ENCODE measurements around the gene SYNDIG1.

The SYNDIG1 gene

GRCh38 chr20:24529369-24529719, 59.9 kb downstream of the SYNDIG1 start:
- DNase-seq: no peak

DNA sequence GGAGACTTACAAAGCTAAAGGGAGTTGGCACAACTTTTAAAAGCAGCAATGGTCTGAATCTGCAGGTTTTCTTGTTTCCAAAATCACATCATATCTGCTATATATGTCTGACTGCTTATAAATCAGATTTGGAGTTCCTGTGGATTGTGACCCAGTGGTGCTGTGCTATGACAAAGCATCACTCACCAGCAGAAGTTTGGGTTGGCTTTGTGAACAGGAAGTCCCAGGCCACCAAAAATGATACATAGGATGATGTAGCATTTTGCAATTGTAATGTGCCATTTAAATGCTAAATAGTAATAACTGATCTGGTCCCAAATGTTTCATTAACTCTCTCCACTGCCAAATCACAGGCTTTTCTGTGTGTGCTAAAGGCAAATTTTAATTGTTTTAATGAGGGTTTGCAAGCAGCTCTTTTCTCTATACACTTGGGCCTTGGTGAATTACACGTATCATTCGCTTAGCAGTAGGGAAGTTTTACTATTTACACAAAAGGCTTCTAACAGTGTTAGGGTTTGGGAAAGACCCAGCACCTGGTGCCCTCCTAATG, 60.8 kb downstream of the SYNDIG1 start:
- no peak for DNase-seq

DNA sequence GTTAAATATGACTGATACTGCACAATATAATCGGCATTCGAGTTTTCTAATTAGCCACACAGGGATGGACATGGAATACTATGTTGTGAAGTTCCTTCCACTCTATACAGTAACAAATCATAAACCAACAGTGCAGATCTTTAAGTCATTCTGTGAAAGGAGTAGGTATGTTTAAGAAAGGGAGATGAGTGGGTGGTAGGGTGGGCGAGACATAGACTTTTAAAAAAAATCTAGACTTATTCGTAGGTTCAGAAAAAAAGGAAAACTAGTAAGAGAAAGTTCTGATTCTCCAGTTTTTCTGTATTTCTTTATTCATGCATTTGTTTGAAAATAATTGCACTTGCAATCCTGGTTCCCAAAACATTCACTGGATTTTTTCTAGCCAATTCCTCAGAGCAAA, 61.8 kb downstream of the SYNDIG1 start:
- no peak for DNase-seq

- DNase-seq: no peak
Observed at GRCh38 chr20:24531631-24532419, 62.4 kb downstream of the SYNDIG1 start.

- no peak for DNase-seq
Observed at GRCh38 chr20:24533449-24533848, 64.0 kb downstream of the SYNDIG1 start.

DNA sequence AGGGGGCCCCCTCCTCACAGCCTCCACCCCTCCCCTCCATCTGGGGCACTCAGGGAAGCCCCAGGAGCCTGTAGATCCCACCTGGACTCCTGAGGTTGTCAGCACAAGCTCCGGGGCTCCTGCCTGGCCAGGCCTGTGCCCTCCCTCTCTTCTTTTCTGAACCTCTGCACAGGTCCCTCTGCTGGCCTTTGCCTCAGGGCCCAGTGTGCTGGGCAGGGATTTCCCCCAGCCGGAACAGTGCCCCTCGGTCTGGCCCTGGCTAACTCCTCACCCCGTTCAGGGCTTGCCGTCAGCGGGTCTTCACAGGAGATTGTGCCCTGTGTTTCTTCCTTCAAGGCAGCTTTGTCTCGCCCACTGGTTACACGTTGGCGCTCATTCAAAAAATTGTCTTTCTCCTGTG, 64.9 kb downstream of the SYNDIG1 start:
- DNase-seq: no peak

GRCh38 chr20:24535941-24536730, 66.7 kb downstream of the SYNDIG1 start:
- DNase-seq: no peak

GRCh38 chr20:24537210-24537609, 67.8 kb downstream of the SYNDIG1 start:
- DNase-seq: no peak

DNA sequence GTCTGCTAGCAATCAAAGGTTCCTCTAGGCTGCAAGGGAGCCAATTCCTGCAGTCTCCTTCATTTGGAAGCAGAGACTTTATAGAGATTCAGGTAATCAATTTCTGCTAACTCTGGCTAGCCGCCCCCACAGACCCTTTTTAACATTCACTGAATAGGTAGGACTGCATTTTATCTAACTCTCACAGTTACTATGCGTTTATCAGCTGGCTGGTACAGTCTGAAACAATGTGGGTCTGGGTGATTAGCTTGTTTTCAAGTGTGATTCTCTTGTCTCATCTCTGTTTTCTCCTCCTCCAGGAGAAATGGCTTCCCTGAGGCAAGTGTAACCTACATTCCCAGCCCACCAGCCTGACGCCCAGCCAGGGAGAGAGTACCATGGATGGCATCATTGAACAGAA, 73.3 kb downstream of the SYNDIG1 start:
- no peak for DNase-seq

DNA sequence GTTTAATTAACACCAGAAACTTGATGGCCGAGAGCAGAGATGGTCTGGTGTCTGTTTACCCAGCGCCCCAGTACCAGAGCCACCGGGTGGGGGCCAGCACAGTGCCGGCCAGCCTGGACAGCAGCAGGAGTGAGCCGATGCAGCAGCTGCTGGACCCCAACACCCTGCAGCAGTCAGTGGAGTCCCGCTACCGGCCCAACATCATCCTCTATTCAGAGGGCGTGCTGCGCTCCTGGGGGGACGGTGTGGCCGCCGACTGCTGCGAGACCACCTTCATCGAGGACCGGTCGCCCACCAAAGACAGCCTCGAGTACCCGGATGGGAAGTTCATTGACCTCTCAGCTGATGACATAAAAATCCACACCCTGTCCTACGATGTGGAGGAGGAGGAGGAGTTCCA, 73.7 kb downstream of the SYNDIG1 start:
- no peak for DNase-seq

GRCh38 chr20:24543741-24544140, 74.3 kb downstream of the SYNDIG1 start:
- DNase-seq: no peak

- no peak for DNase-seq
Observed at GRCh38 chr20:24544371-24544770, 74.9 kb downstream of the SYNDIG1 start.

- no peak for DNase-seq
Observed at GRCh38 chr20:24545168-24545567, 75.7 kb downstream of the SYNDIG1 start.

- DNase-seq: no peak
Observed at GRCh38 chr20:24546232-24546892, 76.9 kb downstream of the SYNDIG1 start.

DNA sequence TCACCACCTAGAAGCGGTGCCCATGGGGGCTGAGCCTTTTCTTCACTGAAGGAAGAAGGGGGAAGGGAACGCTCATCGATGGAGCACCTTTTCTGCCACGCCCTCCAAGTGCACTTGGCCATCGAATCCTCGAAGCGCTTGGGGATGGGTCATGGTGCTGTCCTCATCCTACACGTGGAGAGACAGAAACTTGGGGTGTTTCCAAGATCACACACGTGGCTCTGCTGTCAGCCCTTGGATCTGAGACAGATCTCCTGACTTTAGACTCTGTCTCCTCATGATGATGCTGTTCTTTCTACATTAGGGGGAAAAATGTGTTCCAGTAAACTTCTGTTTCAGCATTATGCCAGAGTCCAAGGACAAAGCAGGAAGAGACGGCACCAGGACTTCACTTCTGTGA, 78.5 kb downstream of the SYNDIG1 start:
- DNase-seq: no peak

DNA sequence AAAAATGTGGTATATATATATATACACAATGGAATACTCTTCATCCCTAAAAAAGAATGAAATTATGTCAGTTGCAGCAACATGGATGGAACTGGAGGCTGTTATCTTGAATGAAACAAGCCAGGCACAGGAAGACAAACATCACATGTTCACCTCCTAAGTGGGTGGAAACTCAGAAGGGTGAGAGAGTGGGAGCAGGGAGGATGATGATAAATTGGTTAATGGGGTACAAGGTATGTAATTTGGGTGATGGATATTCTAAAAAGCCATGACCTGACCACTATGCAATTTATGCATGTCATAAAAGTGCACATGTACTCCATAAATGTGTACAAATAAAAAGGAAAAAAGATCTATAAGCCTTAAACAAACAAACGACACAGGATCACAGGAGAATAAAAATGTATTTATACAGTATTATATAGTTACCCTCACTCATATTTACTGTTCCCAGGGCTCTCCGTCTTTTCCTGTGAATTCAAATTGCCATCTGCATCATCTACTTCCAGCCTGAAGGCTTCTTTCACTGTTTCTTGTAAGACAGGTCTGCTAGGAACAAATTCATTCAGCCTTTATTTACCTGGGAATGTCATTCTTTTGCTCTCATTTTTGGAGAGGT, 89.8 kb downstream of the SYNDIG1 start:
- no peak for DNase-seq

DNA sequence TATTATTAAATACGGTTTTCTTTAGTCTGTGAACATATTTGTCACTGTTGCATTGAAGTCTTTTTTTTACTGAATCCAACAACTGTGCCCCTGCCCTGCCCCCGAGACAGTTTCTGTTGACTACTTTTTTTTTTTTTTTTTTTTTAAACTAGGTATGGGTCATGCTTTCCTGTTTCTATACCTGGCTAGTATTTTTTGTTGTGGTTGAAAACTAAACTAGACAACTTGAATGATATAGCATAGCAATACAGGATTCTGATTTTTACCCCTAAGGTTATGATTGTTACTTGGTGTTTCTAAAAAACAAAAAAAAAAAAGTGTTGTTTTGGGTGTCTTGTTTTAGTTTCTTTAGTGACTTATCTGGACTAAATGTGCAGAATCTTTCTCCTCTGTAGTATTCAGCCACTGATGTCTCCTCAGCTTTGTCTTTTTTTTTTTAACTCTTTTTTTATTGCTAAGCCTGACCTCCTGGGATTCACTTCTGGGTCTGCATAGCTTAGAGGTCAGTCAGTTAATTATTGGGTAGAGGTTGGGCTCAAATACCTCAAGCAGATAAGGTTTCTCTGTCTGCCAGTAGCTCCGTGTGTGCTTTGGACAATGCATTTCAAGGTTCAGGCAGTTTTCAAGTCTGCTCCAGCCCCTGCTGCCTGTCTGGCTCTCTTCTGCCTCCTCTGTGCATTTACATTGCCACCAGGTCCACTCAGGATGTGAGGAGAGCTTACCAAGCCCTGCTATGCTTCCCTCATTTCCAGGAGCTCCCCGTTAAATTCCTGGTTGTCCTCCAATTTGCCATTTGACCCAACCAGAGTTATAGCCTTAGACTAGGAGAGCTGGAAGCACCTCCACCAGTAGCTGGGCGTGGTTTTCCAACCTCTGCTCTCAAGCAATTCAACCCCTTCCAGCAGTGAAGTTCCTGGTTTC, 91.4 kb downstream of the SYNDIG1 start:
- no peak for DNase-seq

GRCh38 chr20:24565835-24566351, 96.5 kb downstream of the SYNDIG1 start:
- no peak for DNase-seq

GRCh38 chr20:24566656-24567055, 97.2 kb downstream of the SYNDIG1 start:
- DNase-seq: no peak

DNA sequence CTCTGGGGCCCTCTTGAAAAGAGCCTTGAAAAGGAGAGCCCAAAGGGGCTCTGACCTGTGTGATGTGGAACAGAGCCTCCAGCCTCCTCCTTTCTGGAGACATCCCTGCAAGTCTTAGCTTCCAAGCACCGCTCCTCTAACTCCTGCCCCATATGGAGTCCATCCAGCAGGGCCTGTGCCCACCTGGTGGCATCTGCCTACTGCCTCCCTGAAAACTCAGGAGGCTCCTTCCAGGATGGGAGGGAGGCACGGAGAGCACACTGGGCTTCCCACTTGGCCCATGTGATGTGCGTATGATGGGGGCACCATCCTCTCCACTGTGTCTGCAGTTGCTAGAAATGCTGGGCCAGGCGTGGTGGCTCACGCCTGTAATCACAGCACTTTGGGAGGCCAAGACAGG, 98.1 kb downstream of the SYNDIG1 start:
- DNase-seq: no peak

- no peak for DNase-seq
Observed at GRCh38 chr20:24568842-24569241, 99.4 kb downstream of the SYNDIG1 start.

DNA sequence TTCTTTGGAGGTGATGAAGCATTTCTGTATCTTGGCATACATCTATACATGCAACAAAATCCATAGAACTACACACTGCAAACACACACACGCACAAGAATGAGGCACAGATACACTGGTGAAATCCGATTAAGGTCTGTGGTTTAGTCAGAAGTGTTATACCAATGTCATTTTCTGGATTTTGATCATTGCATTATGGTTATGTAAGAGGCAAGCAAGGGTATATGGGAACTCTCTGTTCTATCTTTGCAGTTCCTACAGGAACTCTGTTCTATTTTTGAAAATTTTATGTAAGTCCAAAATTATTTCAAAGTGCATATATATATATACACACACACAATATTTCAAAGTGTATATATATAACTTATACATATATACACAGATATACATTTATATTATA, 101.7 kb downstream of the SYNDIG1 start:
- no peak for DNase-seq
